GM12878 (cell line): Measurements from ENCODE around the gene PRRG3.

Experiments used
- BRCA1 ChIP-seq: IDR thresholded peaks from 2 replicates; pipeline ENCODE4 v1.6.1; 2011; ENCODE audit warnings: low read depth, low read length, improper control_type of control experiment
- E2F4 ChIP-seq: IDR thresholded peaks from 2 replicates; pipeline ENCODE4 v1.6.1; 2012; ENCODE audit warnings: low read depth, low read length, improper control_type of control experiment
- EGR1 ChIP-seq, 2 experiments: IDR thresholded peaks; 1 replicate in 1 of 2; 2 replicates in 1 of 2; pipeline ENCODE4 v1.6.1; 2011 to 2012; ENCODE audit warnings: low read depth in 2 of 2, low read length in 2 of 2, borderline replicate concordance in 1 of 2, mild to moderate bottlenecking in 1 of 2, moderate library complexity in 1 of 2
- KDM1A ChIP-seq: fragments of 200-600 bp; sonication (generic); IDR thresholded peaks from 2 replicates; pipeline ENCODE4 v1.6.1; 2016; ENCODE audit warnings: borderline replicate concordance
- MYC ChIP-seq: IDR thresholded peaks from 2 replicates; pipeline ENCODE4 v1.6.1; 2011; ENCODE audit warnings: mild to moderate bottlenecking, low read length, moderate library complexity, inconsistent platforms; ENCODE audit not compliant: insufficient read depth, insufficient replicate concordance, insufficient read length, severe bottlenecking
- POLR2A ChIP-seq: IDR thresholded peaks from 2 replicates; pipeline ENCODE4 v1.6.1; 2011; ENCODE audit warnings: low read depth, mild to moderate bottlenecking, low read length
- POLR2AphosphoS2 ChIP-seq: IDR thresholded peaks from 2 replicates; pipeline ENCODE4 v1.6.1; 2011; ENCODE audit warnings: low read depth, mild to moderate bottlenecking, low read length, improper control_type of control experiment, moderate library complexity
- SMAD1 ChIP-seq: fragments of 450-650 bp; IDR thresholded peaks from 2 replicates; pipeline ENCODE4 v1.6.1; 2018; ENCODE audit warnings: mild to moderate bottlenecking, low read depth; ENCODE audit not compliant: partially characterized antibody
- TF ChIP-seq, protein P1 (sequence below), 3 experiments: IDR thresholded peaks in 2 of 3; conservative IDR thresholded peaks in 1 of 3; 2 replicates each; pipeline ENCODE4 v1.5.1; 2011; ENCODE audit warnings: low read depth in 3 of 3, low read length in 3 of 3, mild to moderate bottlenecking in 3 of 3, control low read depth in 2 of 3, moderate library complexity in 2 of 3, inconsistent platforms in 1 of 3, mixed read lengths in 1 of 3; ENCODE audit not compliant: control insufficient read depth in 2 of 3, insufficient read depth in 1 of 3; ENCODE audit errors: extremely low read depth in 1 of 3
- TF ChIP-seq, protein P2 (sequence below): IDR thresholded peaks from 2 replicates; pipeline ENCODE4 v1.6.1; 2012; ENCODE audit warnings: mild to moderate bottlenecking, low read depth, low read length
- TF ChIP-seq, protein P3 (sequence below): fragments of 450-650 bp; IDR thresholded peaks from 2 replicates; pipeline ENCODE4 v1.6.1; 2017; ENCODE audit warnings: antibody characterized with exemption, mild to moderate bottlenecking, moderate library complexity

DNA sequence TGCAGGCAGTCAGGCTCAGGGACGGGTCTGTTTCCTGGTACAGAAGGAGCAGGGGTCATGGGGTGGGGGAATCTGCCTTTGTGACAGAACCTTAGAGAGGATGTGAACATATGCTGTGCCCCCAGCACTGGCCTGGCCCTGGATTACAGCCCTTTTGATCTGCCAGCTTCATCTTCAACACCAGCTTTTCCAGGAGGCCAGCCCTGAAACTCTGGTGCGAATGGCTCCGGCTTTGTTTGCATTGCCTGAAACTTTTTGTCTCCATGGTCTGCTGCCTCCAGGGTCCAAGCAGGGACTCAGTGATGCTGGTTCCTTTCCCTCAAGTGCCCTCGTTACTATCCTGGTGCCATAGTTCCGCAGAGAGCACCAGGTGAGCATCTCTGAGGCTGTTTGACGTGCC is 41.4 kb downstream of the PRRG3 start:
- TF ChIP-seq, protein P1, sequence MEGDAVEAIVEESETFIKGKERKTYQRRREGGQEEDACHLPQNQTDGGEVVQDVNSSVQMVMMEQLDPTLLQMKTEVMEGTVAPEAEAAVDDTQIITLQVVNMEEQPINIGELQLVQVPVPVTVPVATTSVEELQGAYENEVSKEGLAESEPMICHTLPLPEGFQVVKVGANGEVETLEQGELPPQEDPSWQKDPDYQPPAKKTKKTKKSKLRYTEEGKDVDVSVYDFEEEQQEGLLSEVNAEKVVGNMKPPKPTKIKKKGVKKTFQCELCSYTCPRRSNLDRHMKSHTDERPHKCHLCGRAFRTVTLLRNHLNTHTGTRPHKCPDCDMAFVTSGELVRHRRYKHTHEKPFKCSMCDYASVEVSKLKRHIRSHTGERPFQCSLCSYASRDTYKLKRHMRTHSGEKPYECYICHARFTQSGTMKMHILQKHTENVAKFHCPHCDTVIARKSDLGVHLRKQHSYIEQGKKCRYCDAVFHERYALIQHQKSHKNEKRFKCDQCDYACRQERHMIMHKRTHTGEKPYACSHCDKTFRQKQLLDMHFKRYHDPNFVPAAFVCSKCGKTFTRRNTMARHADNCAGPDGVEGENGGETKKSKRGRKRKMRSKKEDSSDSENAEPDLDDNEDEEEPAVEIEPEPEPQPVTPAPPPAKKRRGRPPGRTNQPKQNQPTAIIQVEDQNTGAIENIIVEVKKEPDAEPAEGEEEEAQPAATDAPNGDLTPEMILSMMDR (IDR thresholded peaks at IDR 0.05 in 2 of 3, conservative IDR thresholded peaks at IDR 0.05 in 1 of 3; ENCODE audit: control insufficient read depth in 2 of 3, extremely low read depth in 1 of 3, insufficient read depth in 1 of 3, low read depth in 3 of 3, low read length in 3 of 3) = no peak
- TF ChIP-seq BRCA1 (no peak), EGR1 (IDR thresholded peaks at IDR 0.05; ENCODE audit: borderline replicate concordance in 1 of 2, low read depth in 2 of 2, low read length in 2 of 2) (no peak), SMAD1 (no peak), POLR2A (no peak), KDM1A (no peak), POLR2AphosphoS2 (no peak), E2F4 (no peak), MYC (no peak)
- TF ChIP-seq, protein P2, sequence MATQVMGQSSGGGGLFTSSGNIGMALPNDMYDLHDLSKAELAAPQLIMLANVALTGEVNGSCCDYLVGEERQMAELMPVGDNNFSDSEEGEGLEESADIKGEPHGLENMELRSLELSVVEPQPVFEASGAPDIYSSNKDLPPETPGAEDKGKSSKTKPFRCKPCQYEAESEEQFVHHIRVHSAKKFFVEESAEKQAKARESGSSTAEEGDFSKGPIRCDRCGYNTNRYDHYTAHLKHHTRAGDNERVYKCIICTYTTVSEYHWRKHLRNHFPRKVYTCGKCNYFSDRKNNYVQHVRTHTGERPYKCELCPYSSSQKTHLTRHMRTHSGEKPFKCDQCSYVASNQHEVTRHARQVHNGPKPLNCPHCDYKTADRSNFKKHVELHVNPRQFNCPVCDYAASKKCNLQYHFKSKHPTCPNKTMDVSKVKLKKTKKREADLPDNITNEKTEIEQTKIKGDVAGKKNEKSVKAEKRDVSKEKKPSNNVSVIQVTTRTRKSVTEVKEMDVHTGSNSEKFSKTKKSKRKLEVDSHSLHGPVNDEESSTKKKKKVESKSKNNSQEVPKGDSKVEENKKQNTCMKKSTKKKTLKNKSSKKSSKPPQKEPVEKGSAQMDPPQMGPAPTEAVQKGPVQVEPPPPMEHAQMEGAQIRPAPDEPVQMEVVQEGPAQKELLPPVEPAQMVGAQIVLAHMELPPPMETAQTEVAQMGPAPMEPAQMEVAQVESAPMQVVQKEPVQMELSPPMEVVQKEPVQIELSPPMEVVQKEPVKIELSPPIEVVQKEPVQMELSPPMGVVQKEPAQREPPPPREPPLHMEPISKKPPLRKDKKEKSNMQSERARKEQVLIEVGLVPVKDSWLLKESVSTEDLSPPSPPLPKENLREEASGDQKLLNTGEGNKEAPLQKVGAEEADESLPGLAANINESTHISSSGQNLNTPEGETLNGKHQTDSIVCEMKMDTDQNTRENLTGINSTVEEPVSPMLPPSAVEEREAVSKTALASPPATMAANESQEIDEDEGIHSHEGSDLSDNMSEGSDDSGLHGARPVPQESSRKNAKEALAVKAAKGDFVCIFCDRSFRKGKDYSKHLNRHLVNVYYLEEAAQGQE = no peak
- TF ChIP-seq, protein P3, sequence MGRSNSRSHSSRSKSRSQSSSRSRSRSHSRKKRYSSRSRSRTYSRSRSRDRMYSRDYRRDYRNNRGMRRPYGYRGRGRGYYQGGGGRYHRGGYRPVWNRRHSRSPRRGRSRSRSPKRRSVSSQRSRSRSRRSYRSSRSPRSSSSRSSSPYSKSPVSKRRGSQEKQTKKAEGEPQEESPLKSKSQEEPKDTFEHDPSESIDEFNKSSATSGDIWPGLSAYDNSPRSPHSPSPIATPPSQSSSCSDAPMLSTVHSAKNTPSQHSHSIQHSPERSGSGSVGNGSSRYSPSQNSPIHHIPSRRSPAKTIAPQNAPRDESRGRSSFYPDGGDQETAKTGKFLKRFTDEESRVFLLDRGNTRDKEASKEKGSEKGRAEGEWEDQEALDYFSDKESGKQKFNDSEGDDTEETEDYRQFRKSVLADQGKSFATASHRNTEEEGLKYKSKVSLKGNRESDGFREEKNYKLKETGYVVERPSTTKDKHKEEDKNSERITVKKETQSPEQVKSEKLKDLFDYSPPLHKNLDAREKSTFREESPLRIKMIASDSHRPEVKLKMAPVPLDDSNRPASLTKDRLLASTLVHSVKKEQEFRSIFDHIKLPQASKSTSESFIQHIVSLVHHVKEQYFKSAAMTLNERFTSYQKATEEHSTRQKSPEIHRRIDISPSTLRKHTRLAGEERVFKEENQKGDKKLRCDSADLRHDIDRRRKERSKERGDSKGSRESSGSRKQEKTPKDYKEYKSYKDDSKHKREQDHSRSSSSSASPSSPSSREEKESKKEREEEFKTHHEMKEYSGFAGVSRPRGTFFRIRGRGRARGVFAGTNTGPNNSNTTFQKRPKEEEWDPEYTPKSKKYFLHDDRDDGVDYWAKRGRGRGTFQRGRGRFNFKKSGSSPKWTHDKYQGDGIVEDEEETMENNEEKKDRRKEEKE = no peak
